ENCODE measurements around the gene PRKAR2B.

The PRKAR2B gene

DNA sequence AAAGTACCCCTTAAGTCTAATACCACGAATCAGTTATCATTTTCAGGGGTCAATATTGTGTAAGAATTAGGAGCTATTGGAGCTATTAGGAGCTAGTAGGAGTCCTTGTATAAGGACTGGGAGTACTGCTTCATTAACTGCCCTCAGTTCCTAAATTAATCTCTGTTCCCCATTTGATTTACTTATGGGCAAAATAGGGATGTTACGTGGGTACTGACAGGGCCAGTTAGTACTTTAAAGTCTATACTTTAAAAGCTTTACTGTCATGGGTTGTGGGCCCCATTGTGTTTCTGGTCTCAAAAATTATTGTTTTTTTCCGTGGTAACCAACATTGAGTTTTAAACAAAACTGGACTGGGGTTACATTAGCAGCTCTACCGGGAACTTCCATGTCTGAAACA lies 60.3 kb downstream of the PRKAR2B start:
- DNase-seq (ENCODE audit: extremely low read depth, low read depth): no peak
- TF ChIP-seq, protein P1, sequence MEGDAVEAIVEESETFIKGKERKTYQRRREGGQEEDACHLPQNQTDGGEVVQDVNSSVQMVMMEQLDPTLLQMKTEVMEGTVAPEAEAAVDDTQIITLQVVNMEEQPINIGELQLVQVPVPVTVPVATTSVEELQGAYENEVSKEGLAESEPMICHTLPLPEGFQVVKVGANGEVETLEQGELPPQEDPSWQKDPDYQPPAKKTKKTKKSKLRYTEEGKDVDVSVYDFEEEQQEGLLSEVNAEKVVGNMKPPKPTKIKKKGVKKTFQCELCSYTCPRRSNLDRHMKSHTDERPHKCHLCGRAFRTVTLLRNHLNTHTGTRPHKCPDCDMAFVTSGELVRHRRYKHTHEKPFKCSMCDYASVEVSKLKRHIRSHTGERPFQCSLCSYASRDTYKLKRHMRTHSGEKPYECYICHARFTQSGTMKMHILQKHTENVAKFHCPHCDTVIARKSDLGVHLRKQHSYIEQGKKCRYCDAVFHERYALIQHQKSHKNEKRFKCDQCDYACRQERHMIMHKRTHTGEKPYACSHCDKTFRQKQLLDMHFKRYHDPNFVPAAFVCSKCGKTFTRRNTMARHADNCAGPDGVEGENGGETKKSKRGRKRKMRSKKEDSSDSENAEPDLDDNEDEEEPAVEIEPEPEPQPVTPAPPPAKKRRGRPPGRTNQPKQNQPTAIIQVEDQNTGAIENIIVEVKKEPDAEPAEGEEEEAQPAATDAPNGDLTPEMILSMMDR (IDR thresholded peaks at IDR 0.05; ENCODE audit: low read depth, low read length, missing control alignments): no peak
- H3K4me3 ChIP-seq (replicated peaks; ENCODE audit: low read depth, low read length): no peak overlapping the region

DNA sequence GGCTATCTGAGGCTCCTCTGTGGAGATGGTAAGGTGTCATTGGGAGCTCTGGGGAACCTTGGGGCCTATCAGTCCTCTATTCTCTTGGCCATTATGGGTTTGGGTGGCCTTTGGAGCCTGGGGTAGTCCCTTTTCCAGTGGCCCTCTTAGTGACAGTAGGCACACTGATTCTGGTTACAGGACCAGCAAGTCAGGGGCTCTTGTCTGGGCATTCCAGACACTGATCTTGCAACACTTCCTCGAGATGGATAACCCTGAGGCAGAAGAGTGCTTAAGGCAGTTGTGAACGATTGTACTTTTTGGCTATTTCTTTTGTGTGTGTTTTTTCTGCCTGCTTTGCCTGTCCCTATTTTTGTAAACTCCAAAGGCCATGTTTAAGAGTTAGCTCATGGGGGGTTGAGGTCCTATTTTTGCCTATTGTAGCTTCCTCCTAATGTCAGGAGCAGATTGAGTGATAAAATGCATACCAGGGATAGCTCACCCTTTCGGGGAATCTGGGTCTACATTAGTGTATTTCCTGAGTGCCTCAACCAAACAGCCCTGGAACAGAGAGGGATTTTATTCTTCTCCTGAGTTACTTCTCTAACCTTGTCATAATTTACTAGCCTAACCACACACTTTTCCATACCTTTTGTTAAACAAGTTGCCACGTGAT lies 61.2 kb downstream of the PRKAR2B start:
- no peak for DNase-seq (ENCODE audit: extremely low read depth, low read depth)
- TF ChIP-seq, protein P1 (IDR thresholded peaks at IDR 0.05; ENCODE audit: low read depth, low read length, missing control alignments): no peak
- H3K4me3 ChIP-seq (replicated peaks; ENCODE audit: low read depth, low read length): no peak overlapping the region

GRCh38 chr7:107108793-107109371 lies 64.4 kb downstream of the PRKAR2B start:
- H3K4me3 ChIP-seq (replicated peaks; ENCODE audit: low read depth, low read length): no peak overlapping the region
- TF ChIP-seq, protein P1 (IDR thresholded peaks at IDR 0.05; ENCODE audit: low read depth, low read length, missing control alignments): no peak
- DNase-seq (ENCODE audit: extremely low read depth, low read depth): no peak

DNA sequence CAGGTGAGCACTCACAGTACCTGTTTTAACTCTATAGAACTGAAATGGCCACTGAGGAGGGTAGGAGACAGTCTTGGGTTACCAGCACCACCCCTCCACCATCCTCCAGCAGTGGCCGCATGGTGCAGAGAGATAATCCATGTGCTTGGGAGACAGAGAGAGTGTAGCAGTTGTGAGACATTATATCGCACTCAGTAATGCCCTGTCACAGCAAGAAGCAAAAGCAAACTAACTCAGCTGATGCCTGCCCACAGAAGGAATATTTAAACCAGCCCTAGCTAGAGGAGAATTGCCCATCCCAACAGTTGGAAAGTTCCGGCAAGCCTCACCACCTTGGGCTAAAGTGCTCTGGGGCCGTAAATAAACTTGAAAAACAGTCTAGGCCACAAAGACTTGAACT lies 65.5 kb downstream of the PRKAR2B start:
- DNase-seq (ENCODE audit: extremely low read depth, low read depth): no peak
- H3K4me3 ChIP-seq (replicated peaks; ENCODE audit: low read depth, low read length): no peak overlapping the region

GRCh38 chr7:107111196-107111595 lies 66.7 kb downstream of the PRKAR2B start:
- H3K4me3 ChIP-seq (replicated peaks; ENCODE audit: low read depth, low read length): no peak overlapping the region
- TF ChIP-seq, protein P1 (IDR thresholded peaks at IDR 0.05; ENCODE audit: low read depth, low read length, missing control alignments): no peak
- no peak for DNase-seq (ENCODE audit: extremely low read depth, low read depth)

More for the DNA sequence above, 65.5 kb downstream of the PRKAR2B start:
- TF ChIP-seq, protein P1 (IDR thresholded peaks at IDR 0.05; ENCODE audit: low read depth, low read length, missing control alignments): no peak

DNA sequence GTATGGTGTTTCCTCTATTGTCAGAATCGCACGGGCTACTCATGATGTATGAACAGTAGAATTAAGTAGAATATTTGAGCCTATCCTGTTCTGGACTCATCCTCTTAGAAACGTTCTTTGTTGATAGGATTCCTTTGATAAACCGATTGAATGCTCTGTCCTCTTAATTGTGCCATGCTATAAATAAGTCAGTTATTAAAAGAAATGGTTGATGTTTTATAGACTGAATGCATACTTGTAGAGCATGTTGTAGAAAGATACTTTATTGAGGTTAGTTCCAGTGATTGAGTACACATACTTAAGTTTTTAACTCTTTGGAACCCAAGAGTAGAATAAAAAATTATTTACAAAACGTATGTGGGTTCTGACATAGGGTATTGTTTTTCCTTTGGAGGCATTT lies 69.4 kb downstream of the PRKAR2B start:
- no peak overlapping the region for H3K4me3 ChIP-seq (replicated peaks; ENCODE audit: low read depth, low read length)
- no peak for DNase-seq (ENCODE audit: extremely low read depth, low read depth)
- TF ChIP-seq, protein P1 (IDR thresholded peaks at IDR 0.05; ENCODE audit: low read depth, low read length, missing control alignments): no peak
